HEK293 (cell line): Measurements from ENCODE around the gene PPFIA1.

Experiments
- CTCF ChIA-PET: fragments of 350-600 bp; formaldehyde crosslinking; extraction: SDS; loops from one replicate; lab custom pipeline; 2021; ENCODE audit warnings: antibody characterized with exemption; lab: Yijun Ruan, JAX
- POLR2A ChIA-PET: fragments of 300-600 bp; formaldehyde crosslinking; extraction: SDS; loops from one replicate; lab custom pipeline; 2020; ENCODE audit warnings: antibody characterized with exemption, inconsistent platforms; lab: Yijun Ruan, JAX
- H3K27ac ChIP-seq: fragments of 200-500 bp; sonication (Bioruptor generic); 2 replicates; pipeline ENCODE4 v1.5.1; 2014; ENCODE audit warnings: low read depth, low read length, control low read depth, inconsistent platforms; ENCODE audit errors: extremely low read depth
- H3K36me3 ChIP-seq, 2 experiments: fragments of 200-500 bp in 1 of 2; sonication (Bioruptor generic) in 1 of 2; 1 replicate in 1 of 2; 2 replicates in 1 of 2; pipeline ENCODE4 v1.5.1; 2014 to 2017; ENCODE audit warnings: inconsistent platforms in 2 of 2, low read length in 2 of 2; ENCODE audit not compliant: control insufficient read depth in 2 of 2, insufficient read depth in 1 of 2
- H3K4me1 ChIP-seq: fragments of 200-500 bp; sonication (Bioruptor generic); 2 replicates; pipeline ENCODE4 v1.5.1; 2014; ENCODE audit warnings: mild to moderate bottlenecking, low read length, inconsistent platforms; ENCODE audit not compliant: control insufficient read depth, insufficient read depth
- H3K4me3 ChIP-seq: 2 replicates; pipeline ENCODE4 v1.5.1; 2011; ENCODE audit warnings: low read depth, mild to moderate bottlenecking, control low read depth, low read length, moderate library complexity
- H3K9me3 ChIP-seq: fragments of 200-500 bp; sonication (Bioruptor generic); 2 replicates; pipeline ENCODE4 v1.5.1; 2014; ENCODE audit warnings: low read depth, low read length, inconsistent platforms; ENCODE audit not compliant: control insufficient read depth, insufficient read depth
- GLI4 ChIP-seq: fragments of 450-650 bp; formaldehyde crosslinking; IDR thresholded peaks from 2 replicates; pipeline ENCODE4 v1.5.1; 2016; ENCODE audit warnings: missing biosample characterization, missing genetic modification characterization
- KLF17 ChIP-seq: fragments of 450-650 bp; formaldehyde crosslinking; IDR thresholded peaks from 2 replicates; pipeline ENCODE4 v1.5.1; 2016; ENCODE audit warnings: missing biosample characterization, missing genetic modification characterization
- OVOL3 ChIP-seq: fragments of 450-650 bp; formaldehyde crosslinking; IDR thresholded peaks from 2 replicates; pipeline ENCODE4 v1.5.1; 2016; ENCODE audit warnings: missing biosample characterization, missing genetic modification characterization
- SP2 ChIP-seq: fragments of 450-650 bp; formaldehyde crosslinking; IDR thresholded peaks from 2 replicates; pipeline ENCODE4 v1.5.1; 2016; ENCODE audit warnings: missing biosample characterization, missing genetic modification characterization
- TCF7L2 ChIP-seq: IDR thresholded peaks from 2 replicates; pipeline ENCODE4 v1.6.1; 2011; ENCODE audit warnings: low read depth, mild to moderate bottlenecking, inconsistent platforms, low read length, moderate library complexity, borderline replicate concordance
- ZFHX2 ChIP-seq: fragments of 450-650 bp; formaldehyde crosslinking; conservative IDR thresholded peaks from 2 replicates; pipeline ENCODE4 v1.5.1; 2016; ENCODE audit warnings: missing biosample characterization, missing genetic modification characterization
- ZFP69B ChIP-seq: fragments of 450-650 bp; formaldehyde crosslinking; IDR thresholded peaks from 2 replicates; pipeline ENCODE4 v1.5.1; 2016; ENCODE audit warnings: missing biosample characterization, missing genetic modification characterization
- ZNF10 ChIP-seq: fragments of 450-650 bp; formaldehyde crosslinking; IDR thresholded peaks from 2 replicates; pipeline ENCODE4 v1.5.1; 2017; ENCODE audit warnings: missing biosample characterization, missing genetic modification characterization
- ZNF175 ChIP-seq: fragments of 450-650 bp; formaldehyde crosslinking; IDR thresholded peaks from 2 replicates; pipeline ENCODE4 v1.5.1; 2016; ENCODE audit warnings: missing biosample characterization, missing genetic modification characterization
- ZNF184 ChIP-seq: fragments of 450-650 bp; IDR thresholded peaks from 2 replicates; pipeline ENCODE4 v1.5.1; 2018; ENCODE audit warnings: missing biosample characterization, mild to moderate bottlenecking, missing genetic modification characterization
- ZNF239 ChIP-seq: fragments of 450-650 bp; formaldehyde crosslinking; IDR thresholded peaks from 2 replicates; pipeline ENCODE4 v1.5.1; 2016; ENCODE audit warnings: missing biosample characterization, missing genetic modification characterization
- ZNF24 ChIP-seq: fragments of 450-650 bp; formaldehyde crosslinking; IDR thresholded peaks from 2 replicates; pipeline ENCODE4 v1.5.1; 2016; ENCODE audit warnings: missing biosample characterization, missing genetic modification characterization
- ZNF274 ChIP-seq, 2 experiments: fragments of 200-500 bp in 1 of 2; fragments of 450-650 bp in 1 of 2; sonication (Bioruptor generic) in 1 of 2; formaldehyde crosslinking in 1 of 2; IDR thresholded peaks; 2 replicates each; pipeline versions ENCODE4 v1.5.1 to v1.6.1; 2014 to 2016; ENCODE audit warnings: borderline replicate concordance in 1 of 2, inconsistent platforms in 1 of 2, low read length in 1 of 2, missing biosample characterization in 1 of 2, missing genetic modification characterization in 1 of 2
- ZNF335 ChIP-seq: fragments of 450-650 bp; formaldehyde crosslinking; conservative IDR thresholded peaks from 2 replicates; pipeline ENCODE4 v1.5.1; 2016; ENCODE audit warnings: missing biosample characterization, missing genetic modification characterization
- ZNF366 ChIP-seq: fragments of 450-650 bp; formaldehyde crosslinking; conservative IDR thresholded peaks from 2 replicates; pipeline ENCODE4 v1.5.1; 2016; ENCODE audit warnings: missing biosample characterization, missing genetic modification characterization
- ZNF37A ChIP-seq: fragments of 450-650 bp; IDR thresholded peaks from 2 replicates; pipeline ENCODE4 v1.5.1; 2018; ENCODE audit warnings: missing biosample characterization, missing genetic modification characterization
- ZNF416 ChIP-seq: fragments of 450-650 bp; formaldehyde crosslinking; IDR thresholded peaks from 2 replicates; pipeline ENCODE4 v1.5.1; 2016; ENCODE audit warnings: missing biosample characterization, missing genetic modification characterization
- ZNF433 ChIP-seq: fragments of 450-650 bp; formaldehyde crosslinking; IDR thresholded peaks from 2 replicates; pipeline ENCODE4 v1.5.1; 2016; ENCODE audit warnings: missing biosample characterization, missing genetic modification characterization, low read depth
- ZNF548 ChIP-seq: fragments of 450-650 bp; formaldehyde crosslinking; IDR thresholded peaks from 2 replicates; pipeline ENCODE4 v1.5.1; 2016; ENCODE audit warnings: missing biosample characterization, missing genetic modification characterization
- ZNF660 ChIP-seq: fragments of 450-650 bp; IDR thresholded peaks from 2 replicates; pipeline ENCODE4 v1.5.1; 2018; ENCODE audit warnings: missing biosample characterization, mild to moderate bottlenecking, missing genetic modification characterization
- ZNF768 ChIP-seq: fragments of 450-650 bp; formaldehyde crosslinking; IDR thresholded peaks from 2 replicates; pipeline ENCODE4 v1.5.1; 2018; ENCODE audit warnings: missing biosample characterization, mild to moderate bottlenecking, missing genetic modification characterization
- ZNF776 ChIP-seq: fragments of 450-650 bp; formaldehyde crosslinking; IDR thresholded peaks from 2 replicates; pipeline ENCODE4 v1.5.0; 2017; ENCODE audit warnings: missing biosample characterization, missing genetic modification characterization, borderline replicate concordance
- ZNF777 ChIP-seq: fragments of 450-650 bp; formaldehyde crosslinking; IDR thresholded peaks from 2 replicates; pipeline ENCODE4 v1.5.1; 2017; ENCODE audit warnings: missing biosample characterization, missing genetic modification characterization, borderline replicate concordance
- ZNF843 ChIP-seq: fragments of 450-650 bp; formaldehyde crosslinking; IDR thresholded peaks from 2 replicates; pipeline ENCODE4 v1.5.1; 2016; ENCODE audit warnings: missing biosample characterization, missing genetic modification characterization
- TF ChIP-seq, protein P1 (sequence below): fragments of 450-650 bp; formaldehyde crosslinking; IDR thresholded peaks from 2 replicates; pipeline ENCODE4 v1.5.1; 2016; ENCODE audit warnings: missing biosample characterization, missing genetic modification characterization

The PPFIA1 gene

DNA sequence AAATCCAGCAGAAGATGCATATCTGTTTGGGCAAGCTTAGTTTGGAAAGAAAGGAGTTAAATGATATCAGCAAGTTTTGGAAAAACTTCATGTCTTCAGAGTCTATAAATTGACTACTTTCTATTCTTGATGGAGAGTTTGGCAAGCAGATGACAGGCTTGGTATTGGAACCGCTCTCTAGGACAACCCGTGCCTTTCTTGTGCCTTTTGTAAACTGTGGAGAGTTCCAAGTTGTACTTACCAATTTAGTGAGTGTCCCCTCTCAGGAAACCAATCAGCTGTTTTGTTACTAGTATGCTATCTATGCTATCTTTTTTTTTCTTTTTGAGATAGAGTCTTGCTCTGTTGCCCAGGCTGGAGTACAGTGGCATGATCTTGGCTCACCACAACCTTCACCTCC, 84.1 kb downstream of the PPFIA1 start:
- Histone ChIP-seq H3K27ac (no peak overlapping the region), H3K9me3 (no peaks in the 10 kb centered on the region), H3K4me1 (no peaks in the 10 kb centered on the region), H3K36me3 (peaks cover 4 to 89% of the 10 kb centered on the region in 2 experiments; a peak in 2 of 3 replicates), H3K4me3 (no peak overlapping the region)
- POLR2A ChIA-PET, result no interaction called here
- TF ChIP-seq ZNF416 (tag by site-specific recombination) (no peak), ZNF366 (no peak), ZNF660 (tag by site-specific recombination) (no peak), ZNF239 (tag by site-specific recombination) (no peak), ZNF274 (IDR thresholded peaks at IDR 0.05; ENCODE audit: low read length) (no peak), ZNF274 (tag by site-specific recombination; IDR thresholded peaks at IDR 0.05; ENCODE audit: borderline replicate concordance) (no peak), ZFHX2 (tag by site-specific recombination) (no peak), OVOL3 (tag by site-specific recombination) (no peak), ZNF433 (no peak), ZNF10 (no peak), ZNF548 (no peak), ZNF175 (no peak), ZNF184 (tag by site-specific recombination) (no peak), SP2 (tag by site-specific recombination) (no peak), GLI4 (no peak), ZNF24 (tag by site-specific recombination) (no peak), ZNF776 (no peak), KLF17 (tag by site-specific recombination) (no peak), ZNF768 (tag by site-specific recombination) (no peak), ZFP69B (tag by site-specific recombination) (no peak), ZNF37A (tag by site-specific recombination) (no peak)
- CTCF ChIA-PET, result no interaction called here

GRCh38 chr11:70358753-70359152, 88.3 kb downstream of the PPFIA1 start:
- no peak overlapping the region for H3K4me3 ChIP-seq
- no peaks in the 10 kb centered on the region for H3K9me3 ChIP-seq
- POLR2A ChIA-PET, result no interaction called here
- CTCF ChIA-PET, result no interaction called here
- TF ChIP-seq TCF7L2, result no peak
- no peak for TF ChIP-seq ZNF335 (tag by site-specific recombination)
- TF ChIP-seq ZFP69B (tag by site-specific recombination), result no peak
- TF ChIP-seq ZNF777, result no peak
- TF ChIP-seq ZNF843 (tag by site-specific recombination), result no peak
- TF ChIP-seq GLI4, result no peak
- TF ChIP-seq, protein P1, sequence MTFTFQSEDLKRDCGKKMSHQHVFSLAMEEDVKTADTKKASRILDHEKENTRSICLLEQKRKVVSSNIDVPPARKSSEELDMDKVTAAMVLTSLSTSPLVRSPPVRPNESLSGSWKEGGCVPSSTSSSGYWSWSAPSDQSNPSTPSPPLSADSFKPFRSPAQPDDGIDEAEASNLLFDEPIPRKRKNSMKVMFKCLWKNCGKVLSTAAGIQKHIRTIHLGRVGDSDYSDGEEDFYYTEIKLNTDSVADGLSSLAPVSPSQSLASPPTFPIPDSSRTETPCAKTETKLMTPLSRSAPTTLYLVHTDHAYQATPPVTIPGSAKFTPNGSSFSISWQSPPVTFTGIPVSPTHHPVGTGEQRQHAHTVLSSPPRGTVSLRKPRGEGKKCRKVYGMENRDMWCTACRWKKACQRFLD (tag by site-specific recombination), result no peak
- H3K36me3 ChIP-seq, result peaks cover 7 to 97% of the 10 kb centered on the region in 2 experiments; a peak in 2 of 3 replicates
- no peaks in the 10 kb centered on the region for H3K4me1 ChIP-seq
- H3K27ac ChIP-seq, result no peak overlapping the region
